Ovary (tissue), 9 donors: ENCODE results near the gene CYP2S1. TPM values are rescaled to one million over a fixed set of nuclear protein-coding genes. Genes with fewer than 3 reads are reported as not detected.

Experiments
- DNase-seq, 5 donors: peaks; one replicate each; pipeline ENCODE4 v3.0.0-alpha.2; 2019 to 2020
- H3K27ac ChIP-seq, 2 donors: fragments of 200-600 bp; one replicate each; pipeline versions ENCODE4 v1.5.1 to v1.8.0; 2019 to 2022
- H3K27me3 ChIP-seq: fragments of 200-600 bp; one replicate; pipeline ENCODE4 v1.8.0; 2022
- H3K36me3 ChIP-seq: fragments of 200-600 bp; sonication (generic); one replicate; pipeline ENCODE4 v1.5.1; 2019
- H3K4me1 ChIP-seq: one replicate; pipeline ENCODE4 v1.8.1; 2013; ENCODE audit warnings: mild to moderate bottlenecking, moderate library complexity; ENCODE audit not compliant: insufficient read depth
- H3K4me3 ChIP-seq: fragments of 200-600 bp; sonication (generic); one replicate; pipeline ENCODE4 v1.5.1; 2017
- H3K9me3 ChIP-seq, 2 donors: fragments of 200-600 bp in 1 of 2; sonication (generic) in 1 of 2; one replicate each; pipeline versions ENCODE4 v1.5.1 to v1.8.1; 2013 to 2019; ENCODE audit warnings: mild to moderate bottlenecking in 1 of 2, moderate library complexity in 1 of 2
- CTCF ChIP-seq, 3 donors: fragments of 450-650 bp in 2 of 3; fragments of 200-600 bp in 1 of 3; IDR thresholded peaks; one replicate each; pipeline versions ENCODE4 v1.5.1 to v1.8.0; 2016 to 2022; ENCODE audit warnings: antibody characterized with exemption in 3 of 3, mild to moderate bottlenecking in 1 of 3
- EP300 ChIP-seq: sonication (generic); formaldehyde crosslinking; IDR thresholded peaks from one replicate; pipeline ENCODE4 v1.6.1; 2017; ENCODE audit warnings: antibody characterized with exemption
- POLR2A ChIP-seq: fragments of 450-650 bp; IDR thresholded peaks from one replicate; pipeline ENCODE4 v1.6.1; 2017; ENCODE audit warnings: antibody characterized with exemption, mild to moderate bottlenecking, moderate library complexity
- WGBS, 3 donors: extraction: QIAGEN DNeasy Blood & Tissue Kit in 1 of 3; methylation state at CpG; one replicate each; pipeline versions ENCODE4 v1.1.5 to v1.1.7; 2013 to 2017; 5-methylcytosine and 5-hydroxymethylcytosine counted together
- intact Hi-C, 4 donors: fragments of 100-400 bp; cut with DNase I; formaldehyde crosslinking; loops; one replicate each; pipeline versions ENCODE4 v1.11.0 to v1.15.1; 2022 to 2023
- polyA plus RNA-seq, 2 donors: library from polyadenylated mRNA; stranded (reverse); fragments of 200-250 nt in 1 of 2; fragments of 350-450 nt in 1 of 2; fragmentation: Illumina TruSeq in 1 of 2; extraction: RNeasy Lipid Tissue Mini Kit (QIAGEN cat#74804) in 1 of 2; gene quantifications; one replicate each; pipeline ENCODE4 v1.2.3, GENCODE V29; 2013 to 2014
- total RNA-seq, 7 donors: library from RNA; depleted of rRNA in 2 of 7; stranded (reverse); fragments of >200 nt in 2 of 7; fragmentation: NEBNext Ultra II Directional in 3 of 7; extraction: Animal tissue kit (Norgen Biotek cat#: 25700) in 3 of 7; gene quantifications; one replicate each; pipeline versions ENCODE4 v1.1.0 to v1.2.4, GENCODE V29; 2016 to 2023
- donor health status: DM: no; HTN: no; CAD: no; lungs with moderate emphysema.
- donor health status: DM: no; HTN: no; CAD: no.
- donor health status: Bipolar disorder and iron deficiency.
- donor health status: DM: yes; HTN: yes; CAD: no.
- donor health status: DM: no; HTN: no; CAD: no.
- donor health status: DM: yes; HTN: yes; CAD: no.

Gene CYP2S1
- total and polyA plus RNA-seq, 9 donors: 0.15 to 6.9 (median 1.1) TPM

GRCh38 chr19:41189425-41190065, 3.5 kb upstream of the CYP2S1 start:
- H3K27me3 ChIP-seq: no peaks in the 10 kb centered on the region
- 40 to 54% (median 45%) methylated on average over 8 of the region's 8 CpGs for WGBS, 3 donors
- H3K4me1 ChIP-seq: no peaks in the 10 kb centered on the region
- no peak overlapping the region for H3K4me3 ChIP-seq
- TF ChIP-seq POLR2A: no peak
- no peaks in the 10 kb centered on the region for H3K36me3 ChIP-seq
- no peak overlapping the region for H3K27ac ChIP-seq
- intact Hi-C loops: no loop called here
- H3K9me3 ChIP-seq: no peaks in the 10 kb centered on the region
- DNase-seq: no peak

- WGBS, 3 donors: 22 to 24% (median 24%) methylated on average over 13 of the region's 13 CpGs
- intact Hi-C loops: no loop called here
- Histone ChIP-seq H3K36me3 (no peaks in the 10 kb centered on the region), H3K9me3 (no peaks in the 10 kb centered on the region), H3K27me3 (no peaks in the 10 kb centered on the region), H3K4me3 (no peak overlapping the region), H3K27ac (no peak overlapping the region), H3K4me1 (no peaks in the 10 kb centered on the region)
- no peak for TF ChIP-seq EP300
- TF ChIP-seq CTCF (IDR thresholded peaks at IDR 0.05): no peak
- no peak for TF ChIP-seq POLR2A
- no peak for DNase-seq
These were observed 574 bp downstream of the CYP2S1 start for GRCh38 chr19:41193430-41194156.

- 53 to 54% (median 53%) methylated on average over 6 of the region's 6 CpGs for WGBS, 3 donors
- H3K27me3 ChIP-seq: no peaks in the 10 kb centered on the region
- intact Hi-C loops: no loop called here
These were observed 1.1 kb downstream of the CYP2S1 start for GRCh38 chr19:41194157-41194552.

GRCh38 chr19:41195675-41196497, 2.9 kb downstream of the CYP2S1 start:
- H3K9me3 ChIP-seq: no peaks in the 10 kb centered on the region
- no peaks in the 10 kb centered on the region for H3K36me3 ChIP-seq
- H3K27ac ChIP-seq: no peak overlapping the region
- DNase-seq: no peak
- WGBS, 3 donors: 66 to 71% (median 71%) methylated on average over 10 of the region's 10 CpGs
- no peak overlapping the region for H3K4me3 ChIP-seq
- no peaks in the 10 kb centered on the region for H3K27me3 ChIP-seq
- H3K4me1 ChIP-seq: no peaks in the 10 kb centered on the region
- no peak for TF ChIP-seq EP300
- TF ChIP-seq POLR2A: no peak
- no peak for TF ChIP-seq CTCF (IDR thresholded peaks at IDR 0.05)
- intact Hi-C loops: no loop called here

More at GRCh38 chr19:41194157-41194552, 1.1 kb downstream of the CYP2S1 start:
- H3K36me3 ChIP-seq: no peaks in the 10 kb centered on the region
- H3K4me3 ChIP-seq: no peak overlapping the region
- no peaks in the 10 kb centered on the region for H3K4me1 ChIP-seq
- no peak for DNase-seq
- H3K27ac ChIP-seq: no peak overlapping the region
- no peaks in the 10 kb centered on the region for H3K9me3 ChIP-seq
- TF ChIP-seq CTCF (IDR thresholded peaks at IDR 0.05) (no peak), POLR2A (no peak), EP300 (no peak)
